GM10248 (cell line): Measurements from ENCODE around the gene RASL11B.

ENCODE experiments used
- CTCF ChIA-PET: fragments of 300-600 bp; sonication (Branson Sonifier 250); formaldehyde crosslinking; extraction: SDS; loops from one replicate; lab custom pipeline; 2021; ENCODE audit warnings: antibody characterized with exemption; lab: Yijun Ruan, JAX
- POLR2A ChIA-PET: fragments of 350-650 bp; sonication (Branson Sonifier 250); formaldehyde crosslinking; extraction: SDS; loops from one replicate; lab custom pipeline; 2020; ENCODE audit warnings: antibody characterized with exemption; lab: Yijun Ruan, JAX
- DNase-seq: peaks from one replicate; pipeline ENCODE4 v3.0.0; 2012; ENCODE audit errors: extremely low spot score
- TF ChIP-seq, protein P1 (sequence below): IDR thresholded peaks from 2 replicates; pipeline ENCODE4 v1.5.1; 2012; ENCODE audit warnings: mild to moderate bottlenecking, low read depth; ENCODE audit errors: extremely low read depth, missing control alignments, control extremely low read depth

The RASL11B gene

DNA sequence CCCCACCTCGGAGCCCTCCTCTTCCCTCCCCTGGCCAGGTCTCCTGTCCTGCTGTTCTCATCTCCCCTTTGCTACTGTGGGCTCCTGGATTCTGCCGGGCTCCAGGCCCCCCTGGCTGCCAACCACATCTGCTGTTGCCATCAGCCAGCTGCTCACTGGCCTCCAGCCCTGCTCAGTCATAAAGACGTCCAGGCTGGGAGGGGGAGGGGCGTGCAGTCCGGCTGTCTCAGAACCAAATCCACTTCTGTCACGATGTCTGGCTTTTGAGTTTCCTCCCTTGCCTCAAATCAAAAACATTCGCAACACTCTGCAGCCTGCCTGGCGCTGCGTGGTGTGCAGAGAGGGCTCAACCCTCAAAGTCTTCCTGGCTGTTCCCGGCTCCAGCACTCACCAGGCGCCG, 7.1 kb downstream of the RASL11B start:
- CTCF ChIA-PET = interaction anchor here (1.5 to 1.8 kb wide), 3 partner anchors 15 to 93 kb away, joined by 3 to 4 read pairs (median 4); no protein-coding TSS in a partner anchor
- TF ChIP-seq, protein P1, sequence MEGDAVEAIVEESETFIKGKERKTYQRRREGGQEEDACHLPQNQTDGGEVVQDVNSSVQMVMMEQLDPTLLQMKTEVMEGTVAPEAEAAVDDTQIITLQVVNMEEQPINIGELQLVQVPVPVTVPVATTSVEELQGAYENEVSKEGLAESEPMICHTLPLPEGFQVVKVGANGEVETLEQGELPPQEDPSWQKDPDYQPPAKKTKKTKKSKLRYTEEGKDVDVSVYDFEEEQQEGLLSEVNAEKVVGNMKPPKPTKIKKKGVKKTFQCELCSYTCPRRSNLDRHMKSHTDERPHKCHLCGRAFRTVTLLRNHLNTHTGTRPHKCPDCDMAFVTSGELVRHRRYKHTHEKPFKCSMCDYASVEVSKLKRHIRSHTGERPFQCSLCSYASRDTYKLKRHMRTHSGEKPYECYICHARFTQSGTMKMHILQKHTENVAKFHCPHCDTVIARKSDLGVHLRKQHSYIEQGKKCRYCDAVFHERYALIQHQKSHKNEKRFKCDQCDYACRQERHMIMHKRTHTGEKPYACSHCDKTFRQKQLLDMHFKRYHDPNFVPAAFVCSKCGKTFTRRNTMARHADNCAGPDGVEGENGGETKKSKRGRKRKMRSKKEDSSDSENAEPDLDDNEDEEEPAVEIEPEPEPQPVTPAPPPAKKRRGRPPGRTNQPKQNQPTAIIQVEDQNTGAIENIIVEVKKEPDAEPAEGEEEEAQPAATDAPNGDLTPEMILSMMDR = no peak
- POLR2A ChIA-PET = no interaction called here
- DNase-seq = no peak

DNA sequence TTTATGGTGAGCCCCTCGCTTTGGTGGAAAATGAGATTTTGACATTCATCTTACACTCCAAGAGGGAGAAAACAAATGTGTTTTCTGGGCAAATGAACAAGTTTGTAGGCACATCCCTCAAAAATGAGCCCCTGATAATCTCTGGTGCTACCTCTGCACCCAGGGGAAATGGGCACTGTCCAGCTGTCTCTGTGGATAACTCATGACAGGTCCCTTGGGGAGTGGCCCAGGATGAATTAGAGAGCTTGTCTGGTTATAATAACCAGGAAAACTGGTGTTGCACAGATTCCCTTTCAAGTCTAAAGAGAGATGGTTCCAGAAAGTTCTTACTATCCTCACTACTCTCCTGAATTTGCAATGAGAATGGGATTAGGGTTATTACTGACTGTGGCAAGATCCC, 7.5 kb downstream of the RASL11B start:
- ChIA-PET CTCF (interaction anchor here (1.5 to 1.8 kb wide), 3 partner anchors 14 to 92 kb away, joined by 3 to 4 read pairs (median 4); no protein-coding TSS in a partner anchor), POLR2A (no interaction called here)
- no peak for DNase-seq
- TF ChIP-seq, protein P1 = no peak

DNA sequence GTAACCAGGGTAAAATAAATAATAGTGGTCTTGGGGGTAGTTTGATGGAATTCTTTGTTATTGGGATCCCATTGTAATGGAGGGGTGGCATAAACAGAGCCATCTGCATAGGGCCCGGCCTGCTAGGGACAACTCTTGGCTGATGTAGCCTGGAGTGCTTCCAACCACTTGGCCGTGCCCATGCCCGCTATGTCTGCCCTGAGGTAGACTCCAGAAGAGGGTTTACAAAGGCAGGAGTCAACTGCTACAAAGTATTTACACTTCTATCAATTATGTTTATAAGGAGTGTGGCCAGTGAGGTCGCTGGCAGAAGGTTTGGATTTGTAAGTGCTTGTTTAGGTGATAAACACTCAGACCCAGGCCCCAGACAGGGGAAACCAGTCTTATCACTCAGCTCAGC, 8.1 kb downstream of the RASL11B start:
- POLR2A ChIA-PET = no interaction called here
- no peak for DNase-seq
- TF ChIP-seq, protein P1 = no peak
- CTCF ChIA-PET = interaction anchor here (1.6 kb wide), 1 partner anchor 24 kb away, joined by 4 read pairs; no protein-coding TSS in a partner anchor

DNA sequence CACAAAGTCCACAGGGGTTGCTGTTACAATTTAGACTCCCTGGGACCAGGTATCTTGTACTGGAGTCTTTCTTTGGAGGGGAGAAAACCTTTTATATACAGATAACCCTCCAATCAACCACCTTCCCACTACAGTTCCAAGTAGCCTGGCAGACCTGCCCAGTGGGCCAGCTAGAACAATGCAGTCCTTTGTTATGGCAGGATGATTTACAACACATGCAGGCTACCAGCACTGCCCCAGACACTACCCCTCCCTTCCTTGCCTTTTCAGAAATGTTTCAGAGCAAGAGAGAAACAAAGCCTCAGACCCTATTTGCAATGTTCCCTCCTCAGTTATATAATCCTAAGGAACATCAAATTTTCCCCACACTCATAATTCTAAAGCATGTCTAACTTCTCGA, 11.1 kb downstream of the RASL11B start:
- ChIA-PET CTCF (no interaction called here), POLR2A (no interaction called here)

DNA sequence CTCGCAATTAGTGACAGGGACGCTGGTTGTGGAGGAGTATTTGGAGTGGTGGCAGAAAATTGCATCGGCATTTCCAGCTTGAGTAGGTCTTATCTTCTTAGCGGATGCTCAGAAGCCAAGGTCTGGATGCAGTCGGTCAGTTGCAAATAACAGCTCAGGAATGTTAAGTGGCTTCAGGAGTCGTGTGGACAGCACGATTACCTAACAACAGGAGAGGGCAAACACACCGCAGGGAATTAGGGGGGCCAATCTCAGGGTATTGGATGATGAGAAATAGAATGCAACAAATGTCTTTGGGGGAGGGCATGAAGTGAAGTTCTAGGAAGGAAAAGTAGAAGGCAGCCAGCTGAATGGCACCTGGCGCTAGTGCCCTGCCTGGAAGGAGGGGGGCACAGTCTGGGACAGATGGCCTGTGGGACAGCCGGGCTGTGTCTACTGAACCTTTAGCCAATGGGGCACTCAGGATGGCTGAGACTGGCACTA, 11.8 kb downstream of the RASL11B start:
- POLR2A ChIA-PET = no interaction called here
- CTCF ChIA-PET = no interaction called here
- TF ChIP-seq, protein P1 = no peak
- no peak for DNase-seq

More for the DNA sequence above, 11.1 kb downstream of the RASL11B start:
- TF ChIP-seq, protein P1 = no peak
- no peak for DNase-seq

DNA sequence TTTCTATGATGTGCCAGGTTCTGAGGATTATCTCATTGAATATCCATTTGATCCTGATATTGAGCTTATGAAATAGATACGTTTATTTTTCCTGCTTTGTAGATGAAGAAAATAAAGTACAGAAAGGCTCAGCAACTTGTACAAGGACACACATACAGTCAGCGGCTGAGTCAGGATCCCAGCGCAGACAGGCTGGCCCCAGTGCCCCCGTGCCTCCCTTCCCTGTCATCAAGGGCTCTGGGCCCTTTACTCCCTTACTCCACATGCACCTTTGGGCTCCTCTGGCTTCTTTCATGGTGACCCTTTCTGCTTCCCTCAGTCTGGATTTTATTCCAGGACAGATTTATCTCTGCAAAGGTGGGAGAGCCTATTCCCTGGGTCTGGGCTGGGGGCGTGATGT, 12.8 kb downstream of the RASL11B start:
- DNase-seq = no peak
- TF ChIP-seq, protein P1 = no peak
- CTCF ChIA-PET = no interaction called here
- POLR2A ChIA-PET = no interaction called here
